HEK293 (cell line): ENCODE data around the gene ETV7.

Experiments
- CTCF ChIA-PET: fragments of 350-600 bp; formaldehyde crosslinking; extraction: SDS; loops from one replicate; lab custom pipeline; 2021; ENCODE audit warnings: antibody characterized with exemption; lab: Yijun Ruan, JAX
- POLR2A ChIA-PET: fragments of 300-600 bp; formaldehyde crosslinking; extraction: SDS; loops from one replicate; lab custom pipeline; 2020; ENCODE audit warnings: antibody characterized with exemption, inconsistent platforms; lab: Yijun Ruan, JAX
- H3K27ac ChIP-seq: fragments of 200-500 bp; sonication (Bioruptor generic); 2 replicates; pipeline ENCODE4 v1.5.1; 2014; ENCODE audit warnings: low read depth, low read length, control low read depth, inconsistent platforms; ENCODE audit errors: extremely low read depth
- H3K36me3 ChIP-seq, 2 experiments: fragments of 200-500 bp in 1 of 2; sonication (Bioruptor generic) in 1 of 2; 1 replicate in 1 of 2; 2 replicates in 1 of 2; pipeline ENCODE4 v1.5.1; 2014 to 2017; ENCODE audit warnings: inconsistent platforms in 2 of 2, low read length in 2 of 2; ENCODE audit not compliant: control insufficient read depth in 2 of 2, insufficient read depth in 1 of 2
- H3K4me1 ChIP-seq: fragments of 200-500 bp; sonication (Bioruptor generic); 2 replicates; pipeline ENCODE4 v1.5.1; 2014; ENCODE audit warnings: mild to moderate bottlenecking, low read length, inconsistent platforms; ENCODE audit not compliant: control insufficient read depth, insufficient read depth
- H3K4me3 ChIP-seq: 2 replicates; pipeline ENCODE4 v1.5.1; 2011; ENCODE audit warnings: low read depth, mild to moderate bottlenecking, control low read depth, low read length, moderate library complexity
- H3K9me3 ChIP-seq: fragments of 200-500 bp; sonication (Bioruptor generic); 2 replicates; pipeline ENCODE4 v1.5.1; 2014; ENCODE audit warnings: low read depth, low read length, inconsistent platforms; ENCODE audit not compliant: control insufficient read depth, insufficient read depth
- GLIS2 ChIP-seq: fragments of 450-650 bp; formaldehyde crosslinking; IDR thresholded peaks from 2 replicates; pipeline ENCODE4 v1.5.1; 2016; ENCODE audit warnings: missing biosample characterization, missing genetic modification characterization
- HOXC10 ChIP-seq: sonication (generic); formaldehyde crosslinking; IDR thresholded peaks from 2 replicates; pipeline ENCODE4 v1.8.1; 2023; ENCODE audit warnings: mild to moderate bottlenecking, missing genetic modification reagents
- SP7 ChIP-seq: fragments of 450-650 bp; formaldehyde crosslinking; IDR thresholded peaks from 2 replicates; pipeline ENCODE4 v1.5.1; 2016; ENCODE audit warnings: missing biosample characterization, missing genetic modification characterization
- WT1 ChIP-seq: fragments of 450-650 bp; formaldehyde crosslinking; IDR thresholded peaks from 2 replicates; pipeline ENCODE4 v1.5.1; 2016; ENCODE audit warnings: missing biosample characterization, missing genetic modification characterization
- YY1 ChIP-seq: fragments of 450-650 bp; formaldehyde crosslinking; IDR thresholded peaks from 2 replicates; pipeline ENCODE4 v1.5.1; 2018; ENCODE audit warnings: missing biosample characterization, missing genetic modification characterization
- ZBTB17 ChIP-seq: fragments of 450-650 bp; formaldehyde crosslinking; IDR thresholded peaks from 2 replicates; pipeline ENCODE4 v1.5.1; 2016; ENCODE audit warnings: missing biosample characterization, missing genetic modification characterization
- ZBTB7A ChIP-seq: fragments of 450-650 bp; formaldehyde crosslinking; IDR thresholded peaks from 2 replicates; pipeline ENCODE4 v1.5.1; 2016; ENCODE audit warnings: low read depth, missing biosample characterization, missing genetic modification characterization
- ZFP37 ChIP-seq: fragments of 450-650 bp; formaldehyde crosslinking; IDR thresholded peaks from 2 replicates; pipeline ENCODE4 v1.5.1; 2016; ENCODE audit warnings: missing biosample characterization, missing genetic modification characterization
- ZNF132 ChIP-seq: fragments of 450-650 bp; formaldehyde crosslinking; IDR thresholded peaks from 2 replicates; pipeline ENCODE4 v1.5.1; 2017; ENCODE audit warnings: missing biosample characterization, missing genetic modification characterization, borderline replicate concordance
- ZNF133 ChIP-seq: fragments of 450-650 bp; formaldehyde crosslinking; IDR thresholded peaks from 2 replicates; pipeline ENCODE4 v1.5.1; 2016; ENCODE audit warnings: missing biosample characterization, missing genetic modification characterization
- ZNF2 ChIP-seq: fragments of 450-650 bp; formaldehyde crosslinking; IDR thresholded peaks from 2 replicates; pipeline ENCODE4 v1.5.1; 2016; ENCODE audit warnings: missing biosample characterization, missing genetic modification characterization
- ZNF335 ChIP-seq: fragments of 450-650 bp; formaldehyde crosslinking; conservative IDR thresholded peaks from 2 replicates; pipeline ENCODE4 v1.5.1; 2016; ENCODE audit warnings: missing biosample characterization, missing genetic modification characterization
- ZNF354C ChIP-seq: fragments of 450-650 bp; formaldehyde crosslinking; IDR thresholded peaks from 2 replicates; pipeline ENCODE4 v1.5.1; 2016; ENCODE audit warnings: missing biosample characterization, missing genetic modification characterization, low read depth, borderline replicate concordance
- ZNF391 ChIP-seq: fragments of 450-650 bp; formaldehyde crosslinking; IDR thresholded peaks from 2 replicates; pipeline ENCODE4 v1.5.1; 2016; ENCODE audit warnings: low read depth, missing biosample characterization, missing genetic modification characterization, borderline replicate concordance
- ZNF394 ChIP-seq: fragments of 450-650 bp; formaldehyde crosslinking; IDR thresholded peaks from 2 replicates; pipeline ENCODE4 v1.5.1; 2016; ENCODE audit warnings: missing biosample characterization, missing genetic modification characterization, mild to moderate bottlenecking, moderate library complexity, borderline replicate concordance
- ZNF529 ChIP-seq: fragments of 450-650 bp; formaldehyde crosslinking; IDR thresholded peaks from 2 replicates; pipeline ENCODE4 v1.5.1; 2017; ENCODE audit warnings: missing genetic modification characterization, missing biosample characterization; ENCODE audit not compliant: insufficient replicate concordance
- ZNF626 ChIP-seq: fragments of 450-650 bp; sonication (Bioruptor Pico); formaldehyde crosslinking; IDR thresholded peaks from 2 replicates; pipeline ENCODE4 v1.5.1; 2018; ENCODE audit warnings: missing biosample characterization, missing genetic modification characterization, inconsistent platforms
- ZNF76 ChIP-seq: fragments of 450-650 bp; formaldehyde crosslinking; IDR thresholded peaks from 2 replicates; pipeline ENCODE4; 2016; ENCODE audit warnings: low read depth, missing biosample characterization, missing genetic modification characterization, borderline replicate concordance
- ZNF777 ChIP-seq: fragments of 450-650 bp; formaldehyde crosslinking; IDR thresholded peaks from 2 replicates; pipeline ENCODE4 v1.5.1; 2017; ENCODE audit warnings: missing biosample characterization, missing genetic modification characterization, borderline replicate concordance
- TF ChIP-seq, protein P1 (sequence below): fragments of 450-650 bp; formaldehyde crosslinking; IDR thresholded peaks from 2 replicates; pipeline ENCODE4 v1.5.1; 2016; ENCODE audit warnings: missing biosample characterization, missing genetic modification characterization
- TF ChIP-seq, protein P2 (sequence below): fragments of 450-650 bp; formaldehyde crosslinking; IDR thresholded peaks from 2 replicates; pipeline ENCODE4 v1.5.1; 2016; ENCODE audit warnings: missing biosample characterization, missing genetic modification characterization, low read depth
- TF ChIP-seq, protein P3 (sequence below): fragments of 450-650 bp; formaldehyde crosslinking; IDR thresholded peaks from 2 replicates; pipeline ENCODE4 v1.5.1; 2017; ENCODE audit warnings: missing biosample characterization, mild to moderate bottlenecking, missing genetic modification characterization, moderate library complexity
- TF ChIP-seq, protein P4 (sequence below): sonication (generic); formaldehyde crosslinking; IDR thresholded peaks from 2 replicates; pipeline ENCODE4 v1.8.1; 2022; ENCODE audit warnings: mild to moderate bottlenecking, moderate library complexity, missing genetic modification reagents
- TF ChIP-seq, protein P5 (sequence below): fragments of 450-650 bp; formaldehyde crosslinking; IDR thresholded peaks from 2 replicates; pipeline ENCODE4 v1.5.1; 2016; ENCODE audit warnings: missing biosample characterization, missing genetic modification characterization
- TF ChIP-seq, protein P6 (sequence below): fragments of 450-650 bp; formaldehyde crosslinking; IDR thresholded peaks from 2 replicates; pipeline ENCODE4 v1.5.1; 2016; ENCODE audit warnings: missing biosample characterization, missing genetic modification characterization

Gene ETV7

DNA sequence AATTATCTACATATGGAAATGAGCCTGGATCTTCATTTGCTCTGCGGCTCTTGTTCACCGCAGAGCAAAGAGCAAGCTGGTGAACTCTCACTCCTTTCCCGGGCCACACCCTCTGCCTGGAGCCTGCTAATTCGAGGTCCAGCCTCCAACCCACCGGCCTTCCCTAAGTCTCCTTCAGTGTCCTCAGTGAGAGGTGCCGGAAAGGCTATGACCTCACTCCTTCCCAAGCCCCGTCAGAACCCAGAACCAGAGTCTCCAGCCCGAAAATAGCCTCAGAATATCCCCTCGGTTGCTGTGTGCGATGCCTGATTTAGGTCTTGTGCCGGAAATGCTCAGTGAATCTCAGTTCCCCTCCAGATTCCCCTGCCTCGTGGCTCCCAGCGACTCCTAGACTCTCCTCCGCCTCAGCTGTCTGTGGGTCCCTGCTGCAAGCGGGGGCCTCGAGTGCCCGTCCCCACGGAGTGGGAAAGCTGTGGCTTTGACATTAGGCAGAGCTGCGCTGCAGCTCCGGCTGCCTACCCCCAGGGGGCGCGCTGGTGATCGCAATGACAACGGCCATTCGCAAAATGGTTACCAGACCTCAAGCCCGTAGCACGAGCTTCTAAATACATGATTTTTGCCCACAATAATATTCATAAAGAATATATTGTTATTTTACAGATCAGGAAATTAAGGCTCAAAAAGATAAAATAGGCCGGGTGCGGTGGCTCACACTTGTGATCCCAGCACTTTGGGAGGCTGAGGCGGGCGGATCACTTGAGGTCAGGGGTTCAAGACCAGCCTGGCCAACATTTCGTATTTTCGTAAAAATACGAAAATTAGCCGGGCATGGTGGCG, 46.6 kb downstream of the ETV7 start:
- no peaks in the 10 kb centered on the region for H3K36me3 ChIP-seq
- no peaks in the 10 kb centered on the region for H3K4me1 ChIP-seq
- CTCF ChIA-PET: interaction anchor here (0.6 to 17.7 kb wide), 46 partner anchors 9 to 489 kb away, joined by 3 to 234 read pairs (median 4); partner anchors contain the start of gene MAPK14
- no peak overlapping the region for H3K4me3 ChIP-seq
- POLR2A ChIA-PET: interaction anchor here (0.6 to 1.4 kb wide), 2 partner anchors 10 to 192 kb away, joined by 3 to 5 read pairs; no protein-coding TSS in a partner anchor
- H3K27ac ChIP-seq: no peak overlapping the region
- no peaks in the 10 kb centered on the region for H3K9me3 ChIP-seq
- TF ChIP-seq, protein P1, sequence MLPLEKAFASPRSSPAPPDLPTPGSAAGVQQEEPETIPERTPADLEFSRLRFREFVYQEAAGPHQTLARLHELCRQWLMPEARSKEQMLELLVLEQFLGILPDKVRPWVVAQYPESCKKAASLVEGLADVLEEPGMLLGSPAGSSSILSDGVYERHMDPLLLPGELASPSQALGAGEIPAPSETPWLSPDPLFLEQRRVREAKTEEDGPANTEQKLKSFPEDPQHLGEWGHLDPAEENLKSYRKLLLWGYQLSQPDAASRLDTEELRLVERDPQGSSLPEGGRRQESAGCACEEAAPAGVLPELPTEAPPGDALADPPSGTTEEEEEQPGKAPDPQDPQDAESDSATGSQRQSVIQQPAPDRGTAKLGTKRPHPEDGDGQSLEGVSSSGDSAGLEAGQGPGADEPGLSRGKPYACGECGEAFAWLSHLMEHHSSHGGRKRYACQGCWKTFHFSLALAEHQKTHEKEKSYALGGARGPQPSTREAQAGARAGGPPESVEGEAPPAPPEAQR (tag by site-specific recombination): no peak
- 0 out of 2 replicates have a peak, but pooled peaks have one; percentile 47 for TF ChIP-seq ZNF777 (tag by site-specific recombination)
- peak; percentile 50 for TF ChIP-seq ZNF2 (tag by site-specific recombination)
- peak; percentile 44 for TF ChIP-seq SP7 (tag by site-specific recombination)
- TF ChIP-seq, protein P2, sequence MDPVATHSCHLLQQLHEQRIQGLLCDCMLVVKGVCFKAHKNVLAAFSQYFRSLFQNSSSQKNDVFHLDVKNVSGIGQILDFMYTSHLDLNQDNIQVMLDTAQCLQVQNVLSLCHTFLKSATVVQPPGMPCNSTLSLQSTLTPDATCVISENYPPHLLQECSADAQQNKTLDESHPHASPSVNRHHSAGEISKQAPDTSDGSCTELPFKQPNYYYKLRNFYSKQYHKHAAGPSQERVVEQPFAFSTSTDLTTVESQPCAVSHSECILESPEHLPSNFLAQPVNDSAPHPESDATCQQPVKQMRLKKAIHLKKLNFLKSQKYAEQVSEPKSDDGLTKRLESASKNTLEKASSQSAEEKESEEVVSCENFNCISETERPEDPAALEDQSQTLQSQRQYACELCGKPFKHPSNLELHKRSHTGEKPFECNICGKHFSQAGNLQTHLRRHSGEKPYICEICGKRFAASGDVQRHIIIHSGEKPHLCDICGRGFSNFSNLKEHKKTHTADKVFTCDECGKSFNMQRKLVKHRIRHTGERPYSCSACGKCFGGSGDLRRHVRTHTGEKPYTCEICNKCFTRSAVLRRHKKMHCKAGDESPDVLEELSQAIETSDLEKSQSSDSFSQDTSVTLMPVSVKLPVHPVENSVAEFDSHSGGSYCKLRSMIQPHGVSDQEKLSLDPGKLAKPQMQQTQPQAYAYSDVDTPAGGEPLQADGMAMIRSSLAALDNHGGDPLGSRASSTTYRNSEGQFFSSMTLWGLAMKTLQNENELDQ (tag by site-specific recombination): no peak
- TF ChIP-seq ZBTB7A: no peak
- TF ChIP-seq, protein P3, sequence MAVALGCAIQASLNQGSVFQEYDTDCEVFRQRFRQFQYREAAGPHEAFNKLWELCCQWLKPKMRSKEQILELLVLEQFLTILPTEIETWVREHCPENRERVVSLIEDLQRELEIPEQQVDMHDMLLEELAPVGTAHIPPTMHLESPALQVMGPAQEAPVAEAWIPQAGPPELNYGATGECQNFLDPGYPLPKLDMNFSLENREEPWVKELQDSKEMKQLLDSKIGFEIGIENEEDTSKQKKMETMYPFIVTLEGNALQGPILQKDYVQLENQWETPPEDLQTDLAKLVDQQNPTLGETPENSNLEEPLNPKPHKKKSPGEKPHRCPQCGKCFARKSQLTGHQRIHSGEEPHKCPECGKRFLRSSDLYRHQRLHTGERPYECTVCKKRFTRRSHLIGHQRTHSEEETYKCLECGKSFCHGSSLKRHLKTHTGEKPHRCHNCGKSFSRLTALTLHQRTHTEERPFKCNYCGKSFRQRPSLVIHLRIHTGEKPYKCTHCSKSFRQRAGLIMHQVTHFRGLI: no peak
- TF ChIP-seq, protein P4, sequence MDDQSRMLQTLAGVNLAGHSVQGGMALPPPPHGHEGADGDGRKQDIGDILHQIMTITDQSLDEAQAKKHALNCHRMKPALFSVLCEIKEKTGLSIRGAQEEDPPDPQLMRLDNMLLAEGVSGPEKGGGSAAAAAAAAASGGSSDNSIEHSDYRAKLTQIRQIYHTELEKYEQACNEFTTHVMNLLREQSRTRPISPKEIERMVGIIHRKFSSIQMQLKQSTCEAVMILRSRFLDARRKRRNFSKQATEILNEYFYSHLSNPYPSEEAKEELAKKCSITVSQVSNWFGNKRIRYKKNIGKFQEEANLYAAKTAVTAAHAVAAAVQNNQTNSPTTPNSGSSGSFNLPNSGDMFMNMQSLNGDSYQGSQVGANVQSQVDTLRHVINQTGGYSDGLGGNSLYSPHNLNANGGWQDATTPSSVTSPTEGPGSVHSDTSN (CRISPR knock-in tag): peak; percentile 82; the same call in 1 of the 2 replicates
- no peak for TF ChIP-seq ZNF529 (tag by site-specific recombination)
- 0 out of 2 replicates have a peak, but pooled peaks have one; percentile 21 for TF ChIP-seq ZNF394
- TF ChIP-seq ZBTB17 (tag by site-specific recombination): peak; percentile 17; the same call in 1 of the 2 replicates
- TF ChIP-seq ZNF133: no peak
- TF ChIP-seq, protein P5, sequence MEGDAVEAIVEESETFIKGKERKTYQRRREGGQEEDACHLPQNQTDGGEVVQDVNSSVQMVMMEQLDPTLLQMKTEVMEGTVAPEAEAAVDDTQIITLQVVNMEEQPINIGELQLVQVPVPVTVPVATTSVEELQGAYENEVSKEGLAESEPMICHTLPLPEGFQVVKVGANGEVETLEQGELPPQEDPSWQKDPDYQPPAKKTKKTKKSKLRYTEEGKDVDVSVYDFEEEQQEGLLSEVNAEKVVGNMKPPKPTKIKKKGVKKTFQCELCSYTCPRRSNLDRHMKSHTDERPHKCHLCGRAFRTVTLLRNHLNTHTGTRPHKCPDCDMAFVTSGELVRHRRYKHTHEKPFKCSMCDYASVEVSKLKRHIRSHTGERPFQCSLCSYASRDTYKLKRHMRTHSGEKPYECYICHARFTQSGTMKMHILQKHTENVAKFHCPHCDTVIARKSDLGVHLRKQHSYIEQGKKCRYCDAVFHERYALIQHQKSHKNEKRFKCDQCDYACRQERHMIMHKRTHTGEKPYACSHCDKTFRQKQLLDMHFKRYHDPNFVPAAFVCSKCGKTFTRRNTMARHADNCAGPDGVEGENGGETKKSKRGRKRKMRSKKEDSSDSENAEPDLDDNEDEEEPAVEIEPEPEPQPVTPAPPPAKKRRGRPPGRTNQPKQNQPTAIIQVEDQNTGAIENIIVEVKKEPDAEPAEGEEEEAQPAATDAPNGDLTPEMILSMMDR (tag by site-specific recombination): peak; percentile 77
- no peak for TF ChIP-seq GLIS2
- TF ChIP-seq ZNF132: no peak
- peak; percentile 82 for TF ChIP-seq YY1
- TF ChIP-seq, protein P6, sequence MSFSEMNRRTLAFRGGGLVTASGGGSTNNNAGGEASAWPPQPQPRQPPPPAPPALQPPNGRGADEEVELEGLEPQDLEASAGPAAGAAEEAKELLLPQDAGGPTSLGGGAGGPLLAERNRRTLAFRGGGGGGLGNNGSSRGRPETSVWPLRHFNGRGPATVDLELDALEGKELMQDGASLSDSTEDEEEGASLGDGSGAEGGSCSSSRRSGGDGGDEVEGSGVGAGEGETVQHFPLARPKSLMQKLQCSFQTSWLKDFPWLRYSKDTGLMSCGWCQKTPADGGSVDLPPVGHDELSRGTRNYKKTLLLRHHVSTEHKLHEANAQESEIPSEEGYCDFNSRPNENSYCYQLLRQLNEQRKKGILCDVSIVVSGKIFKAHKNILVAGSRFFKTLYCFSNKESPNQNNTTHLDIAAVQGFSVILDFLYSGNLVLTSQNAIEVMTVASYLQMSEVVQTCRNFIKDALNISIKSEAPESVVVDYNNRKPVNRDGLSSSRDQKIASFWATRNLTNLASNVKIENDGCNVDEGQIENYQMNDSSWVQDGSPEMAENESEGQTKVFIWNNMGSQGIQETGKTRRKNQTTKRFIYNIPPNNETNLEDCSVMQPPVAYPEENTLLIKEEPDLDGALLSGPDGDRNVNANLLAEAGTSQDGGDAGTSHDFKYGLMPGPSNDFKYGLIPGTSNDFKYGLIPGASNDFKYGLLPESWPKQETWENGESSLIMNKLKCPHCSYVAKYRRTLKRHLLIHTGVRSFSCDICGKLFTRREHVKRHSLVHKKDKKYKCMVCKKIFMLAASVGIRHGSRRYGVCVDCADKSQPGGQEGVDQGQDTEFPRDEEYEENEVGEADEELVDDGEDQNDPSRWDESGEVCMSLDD (tag by site-specific recombination): no peak
- peak; percentile 68; the same call in 1 of the 2 replicates for TF ChIP-seq ZNF335
- 0 out of 2 replicates have a peak, but pooled peaks have one; percentile 5 for TF ChIP-seq ZNF391
- TF ChIP-seq WT1 (tag by site-specific recombination): no peak
- TF ChIP-seq ZNF626 (tag by site-specific recombination): no peak
- TF ChIP-seq ZNF354C: no peak
- no peak for TF ChIP-seq ZNF76
- TF ChIP-seq HOXC10 (CRISPR knock-in tag): 0 out of 2 replicates have a peak, but pooled peaks have one; percentile 61
- TF ChIP-seq ZFP37 (tag by site-specific recombination): no peak
